ENCODE data around the gene FCHSD1.

FCHSD1 gene

GRCh38 chr5:141650851-141651727 is at the start of gene FCHSD1:
FCHSD1 (minus strand) TSS chr5:141651418; CDS start chr5:141651368, 50 bp downstream.
- peak; percentile 71 to 80 (median 71) for DNase-seq (ENCODE audit: low read depth in 3 of 3)

GRCh38 chr5:141697586-141697985 is 46.4 kb upstream of the FCHSD1 start:
- no peak for DNase-seq (ENCODE audit: low read depth in 3 of 3)

- DNase-seq (ENCODE audit: low read depth in 3 of 3) = no peak
Measured at GRCh38 chr5:141696431-141696830, 45.2 kb upstream of the FCHSD1 start.

DNA sequence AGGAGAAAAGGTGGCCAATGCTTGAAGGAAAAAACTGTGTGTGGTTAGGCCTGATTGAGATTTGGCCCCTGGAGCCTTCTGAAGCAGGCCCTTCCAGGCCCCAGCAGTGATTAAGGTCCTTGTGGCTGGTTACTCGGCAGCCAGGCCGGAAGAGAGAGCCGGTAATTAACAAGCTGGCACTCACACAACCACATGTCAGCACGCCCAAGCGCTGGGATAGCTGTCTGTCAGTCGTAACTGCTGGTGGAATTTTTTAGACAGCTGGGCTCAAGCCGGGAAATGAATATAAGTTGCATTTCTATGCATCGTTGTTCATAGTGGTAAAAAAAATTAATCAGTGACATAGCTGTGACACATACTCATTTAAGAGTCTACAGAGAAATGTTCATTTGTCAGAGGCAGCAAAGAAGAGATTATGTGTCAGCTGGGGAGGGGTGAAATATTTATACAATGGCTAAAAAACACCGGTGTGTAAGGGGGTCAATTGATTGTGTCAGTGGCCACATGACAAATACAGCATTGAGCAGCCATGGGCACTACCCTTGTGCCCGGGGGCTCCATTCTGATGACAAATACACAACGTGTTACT is 44.5 kb upstream of the FCHSD1 start:
- no peak for DNase-seq (ENCODE audit: low read depth in 3 of 3)

- DNase-seq (ENCODE audit: low read depth in 3 of 3) = no peak
Measured at GRCh38 chr5:141694479-141694878, 43.3 kb upstream of the FCHSD1 start.

- peak; percentile 66 to 75 (median 67) for DNase-seq (ENCODE audit: low read depth in 3 of 3)
Measured at GRCh38 chr5:141692919-141693725, 41.9 kb upstream of the FCHSD1 start.

GRCh38 chr5:141692533-141692888 is 41.3 kb upstream of the FCHSD1 start:
- DNase-seq (ENCODE audit: low read depth in 3 of 3) = no peak

GRCh38 chr5:141691867-141692532 is 40.8 kb upstream of the FCHSD1 start:
- peak; percentile 76 to 81 (median 80) for DNase-seq (ENCODE audit: low read depth in 3 of 3)

- no peak for DNase-seq (ENCODE audit: low read depth in 3 of 3)
Measured at GRCh38 chr5:141691286-141691866, 40.2 kb upstream of the FCHSD1 start.

DNA sequence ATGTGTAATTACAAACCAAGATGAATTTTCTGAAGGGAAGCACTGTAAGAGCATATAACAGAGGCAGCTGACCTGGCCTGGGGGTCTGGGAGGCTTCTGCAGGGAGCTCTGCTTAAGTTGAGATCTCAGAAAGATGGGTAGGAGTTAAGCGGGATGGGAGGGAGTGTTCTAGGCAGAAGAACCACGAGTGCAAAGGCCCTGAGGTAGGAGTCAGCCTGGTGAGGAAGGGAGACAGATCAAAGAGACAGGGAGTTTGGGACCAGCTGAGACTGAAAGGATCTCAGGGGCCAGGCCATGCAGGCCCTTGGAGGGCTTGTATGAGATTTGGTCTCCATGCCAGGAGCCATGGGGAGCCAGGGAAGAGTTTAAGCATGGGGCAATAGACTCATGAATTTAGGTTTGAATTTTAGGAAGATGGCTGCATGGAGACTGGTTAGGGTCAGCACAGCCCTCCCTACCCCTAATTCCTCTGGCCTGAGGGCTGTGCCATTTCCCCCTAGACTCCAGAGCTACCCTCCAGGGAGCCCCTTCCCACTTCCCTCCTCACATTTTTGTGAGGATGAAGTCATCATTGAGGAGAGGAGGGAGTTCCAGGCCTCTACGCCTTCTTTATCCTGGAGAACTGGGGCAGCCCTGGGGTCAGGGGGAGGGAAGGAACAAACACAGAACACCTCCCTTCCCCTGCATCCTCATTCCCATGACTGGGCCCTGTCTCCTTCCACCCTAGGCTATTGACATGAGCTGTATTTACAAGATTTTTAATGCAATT is 35.6 kb upstream of the FCHSD1 start:
- no peak for DNase-seq (ENCODE audit: low read depth in 3 of 3)

- DNase-seq (ENCODE audit: low read depth in 3 of 3) = no peak
Measured at GRCh38 chr5:141685591-141685990, 34.4 kb upstream of the FCHSD1 start.

DNA sequence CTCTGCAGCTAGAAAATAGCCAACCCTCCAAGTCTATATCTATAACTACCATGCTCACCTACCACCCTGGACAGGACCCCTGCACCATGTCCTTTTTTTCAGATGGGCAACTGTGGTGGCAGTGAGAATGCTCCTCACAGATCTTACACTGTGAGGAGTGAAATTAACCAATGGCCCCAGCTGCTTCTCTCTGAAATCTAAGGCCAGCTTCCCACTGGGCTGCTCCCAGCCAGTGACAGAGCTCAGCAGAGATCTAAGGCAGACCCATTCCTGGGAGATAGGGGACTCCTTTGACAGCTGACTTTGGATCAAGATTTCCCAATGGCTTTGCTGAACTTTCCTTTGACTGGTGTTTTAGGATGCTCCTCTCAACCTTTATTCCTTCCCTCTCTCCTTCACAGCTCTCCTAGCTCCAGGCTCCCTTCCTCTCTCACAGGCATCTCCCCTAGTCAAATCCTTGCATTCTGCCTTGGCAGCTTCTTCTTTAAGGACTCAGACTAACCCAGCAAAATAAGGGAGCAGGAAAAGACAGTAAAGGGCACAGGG is 32.5 kb upstream of the FCHSD1 start:
- DNase-seq (ENCODE audit: low read depth in 3 of 3) = no peak

GRCh38 chr5:141681695-141682641 is 30.8 kb upstream of the FCHSD1 start, which contains the start of gene ARAP3:
ARAP3 (minus strand) TSS chr5:141682230; CDS start chr5:141680486, 1,744 bp downstream.
- peak in 1 of 3 donors; percentile 47 for DNase-seq (ENCODE audit: low read depth in 3 of 3)

GRCh38 chr5:141681295-141681694 is 30.1 kb upstream of the FCHSD1 start:
- DNase-seq (ENCODE audit: low read depth in 3 of 3) = no peak

DNA sequence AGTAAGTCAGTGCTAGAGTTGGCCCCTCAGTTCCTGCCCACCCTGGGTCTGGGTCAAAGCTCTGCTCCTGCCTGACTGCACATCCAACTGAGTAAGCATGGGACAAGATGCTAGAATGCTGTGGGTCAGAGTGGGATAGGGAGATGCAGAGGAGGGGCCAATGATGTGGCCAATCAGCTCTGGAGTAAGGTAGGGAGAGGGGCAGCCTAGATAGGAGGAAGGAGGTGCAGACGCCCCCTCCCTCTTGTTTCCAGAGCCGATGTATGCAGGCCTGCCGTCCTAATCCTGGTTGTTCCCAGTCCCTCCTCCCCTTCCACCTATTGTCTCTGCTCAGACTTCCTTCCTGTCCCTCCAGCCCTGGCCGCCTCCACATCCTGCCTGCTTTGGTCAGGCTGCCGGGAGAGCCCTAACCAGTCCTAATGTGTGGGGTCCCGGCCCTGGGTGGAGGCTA is 29.6 kb upstream of the FCHSD1 start:
- DNase-seq (ENCODE audit: low read depth in 3 of 3) = no peak

DNA sequence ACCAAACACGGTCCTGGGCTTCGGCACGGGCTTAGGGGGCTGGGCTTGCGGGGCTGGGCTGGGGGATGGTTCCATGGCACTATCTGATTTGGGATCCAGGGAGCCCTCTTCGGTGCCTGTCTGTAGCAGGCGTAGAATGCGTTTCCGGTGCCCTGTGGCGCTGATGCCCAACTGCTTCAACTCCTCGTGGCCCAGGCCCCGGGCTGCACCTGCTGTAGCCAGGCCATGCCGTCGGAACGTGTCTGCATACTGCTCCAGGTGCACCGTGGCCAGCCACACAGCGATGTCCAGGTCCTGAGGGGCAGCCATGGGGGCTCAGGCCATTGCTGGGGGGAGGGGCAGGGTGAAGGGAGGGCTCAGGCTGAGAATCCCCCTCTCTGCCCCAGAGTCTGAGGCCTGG is 29.0 kb upstream of the FCHSD1 start:
- DNase-seq (ENCODE audit: low read depth in 3 of 3) = no peak

DNA sequence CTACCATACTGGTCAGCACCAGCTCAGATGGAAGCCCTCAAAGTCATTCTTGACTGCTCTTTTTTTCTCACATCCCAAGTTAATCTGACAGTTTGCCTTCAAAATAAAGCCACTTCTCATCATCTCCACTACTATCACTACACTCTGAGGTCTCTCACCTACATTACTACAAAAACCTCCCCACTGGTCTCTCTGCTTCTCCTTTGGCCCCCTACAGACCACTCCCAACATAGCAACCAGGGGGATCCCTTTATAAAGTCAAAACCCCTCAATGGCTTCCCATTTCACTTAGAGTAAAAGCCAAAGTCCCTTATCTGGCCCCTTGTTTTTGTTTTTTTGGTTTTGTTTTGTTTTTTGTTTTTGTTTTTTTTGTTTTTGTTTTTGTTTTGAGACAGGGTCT is 26.2 kb upstream of the FCHSD1 start:
- no peak for DNase-seq (ENCODE audit: low read depth in 3 of 3)

DNA sequence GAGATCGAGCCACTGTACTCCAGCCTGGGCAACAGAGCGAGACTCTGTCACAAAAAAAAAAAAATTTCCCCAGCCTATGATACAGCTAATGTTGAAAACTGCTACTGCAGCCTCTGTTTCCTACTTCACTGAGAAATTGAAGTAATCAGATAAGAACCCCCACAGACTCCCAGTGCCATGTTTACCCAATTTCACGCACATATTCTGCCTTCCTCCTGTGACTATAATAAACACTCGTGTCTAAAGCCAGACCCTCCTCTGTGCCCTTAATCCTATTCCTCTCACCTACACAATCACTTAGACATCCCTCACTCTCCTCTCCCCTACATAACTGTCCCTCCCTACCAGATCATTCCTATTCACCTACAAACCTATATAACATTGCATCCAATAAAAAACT is 24.5 kb upstream of the FCHSD1 start:
- DNase-seq (ENCODE audit: low read depth in 3 of 3) = no peak

GRCh38 chr5:141674747-141675146 is 23.5 kb upstream of the FCHSD1 start:
- DNase-seq (ENCODE audit: low read depth in 3 of 3) = no peak
